Measurements from ENCODE around the gene LZTR1. TPM values are rescaled to one million over a fixed set of nuclear protein-coding genes. Genes with fewer than 3 reads are reported as not detected.

LZTR1 gene
- total and polyA plus RNA-seq, 2 donors (not counting 3 experiments of a cell fraction or from before 2014, with no cell fraction given) = 56.6 to 86.8 TPM

- intact Hi-C loops (cut with micrococcal nuclease) = no loop called here
Observed at GRCh38 chr22:21032868-21033688, 51.0 kb downstream of the LZTR1 start.

DNA sequence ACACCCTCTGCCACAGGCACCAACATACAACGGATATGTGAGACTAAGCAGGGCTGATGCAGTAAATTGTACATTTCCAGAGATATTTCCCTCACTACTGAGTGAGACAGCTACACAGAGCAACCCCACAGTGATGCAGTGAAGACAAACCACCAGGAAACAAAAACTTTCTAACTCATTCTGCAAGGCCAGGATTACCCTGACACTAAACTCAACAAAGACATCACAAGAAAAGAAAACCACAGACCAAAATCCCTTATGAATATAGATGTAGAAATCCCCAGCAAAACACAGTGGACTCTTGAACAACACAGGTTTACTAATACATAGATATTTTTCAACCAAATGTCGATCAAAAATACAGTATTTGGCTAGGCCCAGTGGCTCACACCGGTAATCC, 51.8 kb downstream of the LZTR1 start:
- peaks cover 27 to 29% of the 10 kb centered on the region in 2 experiments for H3K27me3 ChIP-seq (ENCODE audit: control insufficient read depth in 2 of 2, insufficient read depth in 2 of 2, low read length in 2 of 2)
- H3K9me3 ChIP-seq (replicated peaks; ENCODE audit: control insufficient read depth, insufficient read depth, low read length) = no peaks in the 10 kb centered on the region
- H3K36me3 ChIP-seq (ENCODE audit: control insufficient read depth in 2 of 2, extremely low read depth in 1 of 2, insufficient read depth in 2 of 2, low read length in 2 of 2) = no peaks in the 10 kb centered on the region
- H3K9ac ChIP-seq (replicated peaks; ENCODE audit: extremely low read depth, insufficient read depth, low read length) = no peak overlapping the region
- H3K79me2 ChIP-seq (ENCODE audit: control insufficient read depth, insufficient read depth, low read length) = no peaks in the 10 kb centered on the region
- no peak for DNase-seq (ENCODE audit: low read depth, low spot score)
- H3K9me1 ChIP-seq (replicated peaks; ENCODE audit: control insufficient read depth, extremely low read depth, insufficient read depth, low read length) = no peaks in the 10 kb centered on the region
- no peak overlapping the region for H3K4me3 ChIP-seq (replicated peaks in 1 of 3; ENCODE audit: insufficient read depth in 1 of 3, low read depth in 1 of 3, low read length in 3 of 3)
- dilution Hi-C loops (cut with MboI; ENCODE audit: extremely low pct_ligation_motif_present, low sequenced_read_pairs) (no loop called here), intact Hi-C loops (cut with micrococcal nuclease) (no loop called here)
- no peak overlapping the region for H2AFZ ChIP-seq (ENCODE audit: low read depth, low read length)
- no peaks in the 10 kb centered on the region for H3K4me1 ChIP-seq (ENCODE audit: control insufficient read depth, extremely low read depth, insufficient read depth, low read length)
- no TSS peak for BruUV-seq (replicated peaks)
- TF ChIP-seq EZH2 (IDR thresholded peaks at IDR 0.05; ENCODE audit: borderline replicate concordance, low read depth, low read length, severe bottlenecking) (no peak), MYC (IDR thresholded peaks at IDR 0.05; ENCODE audit: low read depth, low read length) (no peak), JUN (IDR thresholded peaks at IDR 0.05; ENCODE audit: borderline replicate concordance, insufficient read depth, insufficient read length, low read depth) (no peak), POLR2AphosphoS5 (IDR thresholded peaks at IDR 0.05; ENCODE audit: insufficient read depth, low read depth, low read length) (no peak), FOS (IDR thresholded peaks at IDR 0.05; ENCODE audit: borderline replicate concordance, insufficient read depth, low read length) (no peak), POLR2A (IDR thresholded peaks at IDR 0.05; ENCODE audit: low read depth, low read length) (no peak)
- TF ChIP-seq, protein P1, sequence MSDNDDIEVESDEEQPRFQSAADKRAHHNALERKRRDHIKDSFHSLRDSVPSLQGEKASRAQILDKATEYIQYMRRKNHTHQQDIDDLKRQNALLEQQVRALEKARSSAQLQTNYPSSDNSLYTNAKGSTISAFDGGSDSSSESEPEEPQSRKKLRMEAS (IDR thresholded peaks at IDR 0.05; ENCODE audit: insufficient read depth, insufficient read length) = no peak
- POLR2A ChIA-PET = no interaction called here
- no peak overlapping the region for H3K4me2 ChIP-seq (ENCODE audit: insufficient read depth, low read length)
- no peaks in the 10 kb centered on the region for H4K20me1 ChIP-seq (replicated peaks; ENCODE audit: control insufficient read depth, extremely low read depth, insufficient read depth, low read length)
- FAIRE-seq = no peak
- no peak overlapping the region for H3K27ac ChIP-seq (ENCODE audit: insufficient read depth, low read depth, low read length)
- CTCF ChIA-PET = no interaction called here

More at GRCh38 chr22:21032868-21033688, 51.0 kb downstream of the LZTR1 start:
- Histone ChIP-seq H3K36me3 (ENCODE audit: control insufficient read depth in 2 of 2, extremely low read depth in 1 of 2, insufficient read depth in 2 of 2, low read length in 2 of 2) (no peaks in the 10 kb centered on the region), H3K79me2 (ENCODE audit: control insufficient read depth, insufficient read depth, low read length) (no peaks in the 10 kb centered on the region), H3K4me1 (ENCODE audit: control insufficient read depth, extremely low read depth, insufficient read depth, low read length) (no peaks in the 10 kb centered on the region), H4K20me1 (replicated peaks; ENCODE audit: control insufficient read depth, extremely low read depth, insufficient read depth, low read length) (no peaks in the 10 kb centered on the region), H2AFZ (ENCODE audit: low read depth, low read length) (no peak overlapping the region), H3K9me1 (replicated peaks; ENCODE audit: control insufficient read depth, extremely low read depth, insufficient read depth, low read length) (no peaks in the 10 kb centered on the region), H3K27me3 (ENCODE audit: control insufficient read depth in 2 of 2, insufficient read depth in 2 of 2, low read length in 2 of 2) (peaks cover 27 to 29% of the 10 kb centered on the region in 2 experiments), H3K4me3 (replicated peaks in 1 of 3; ENCODE audit: insufficient read depth in 1 of 3, low read depth in 1 of 3, low read length in 3 of 3) (no peak overlapping the region), H3K27ac (ENCODE audit: insufficient read depth, low read depth, low read length) (no peak overlapping the region), H3K9me3 (replicated peaks; ENCODE audit: control insufficient read depth, insufficient read depth, low read length) (no peaks in the 10 kb centered on the region), H3K9ac (replicated peaks; ENCODE audit: extremely low read depth, insufficient read depth, low read length) (no peak overlapping the region), H3K4me2 (ENCODE audit: insufficient read depth, low read length) (no peak overlapping the region)
- FAIRE-seq (no peak), DNase-seq (ENCODE audit: low read depth, low spot score) (no peak)
- no TSS peak for BruUV-seq (replicated peaks)
- ChIA-PET CTCF (no interaction called here), POLR2A (no interaction called here)
- TF ChIP-seq JUN (IDR thresholded peaks at IDR 0.05; ENCODE audit: borderline replicate concordance, insufficient read depth, insufficient read length, low read depth) = no peak
- TF ChIP-seq EZH2 (IDR thresholded peaks at IDR 0.05; ENCODE audit: borderline replicate concordance, low read depth, low read length, severe bottlenecking) = no peak
- TF ChIP-seq, protein P1 (IDR thresholded peaks at IDR 0.05; ENCODE audit: insufficient read depth, insufficient read length) = no peak
- dilution Hi-C loops (cut with MboI; ENCODE audit: extremely low pct_ligation_motif_present, low sequenced_read_pairs) = no loop called here

Measured in endothelial cell of umbilical vein (primary cell).